ENCODE data around the gene WDR74.

DNA sequence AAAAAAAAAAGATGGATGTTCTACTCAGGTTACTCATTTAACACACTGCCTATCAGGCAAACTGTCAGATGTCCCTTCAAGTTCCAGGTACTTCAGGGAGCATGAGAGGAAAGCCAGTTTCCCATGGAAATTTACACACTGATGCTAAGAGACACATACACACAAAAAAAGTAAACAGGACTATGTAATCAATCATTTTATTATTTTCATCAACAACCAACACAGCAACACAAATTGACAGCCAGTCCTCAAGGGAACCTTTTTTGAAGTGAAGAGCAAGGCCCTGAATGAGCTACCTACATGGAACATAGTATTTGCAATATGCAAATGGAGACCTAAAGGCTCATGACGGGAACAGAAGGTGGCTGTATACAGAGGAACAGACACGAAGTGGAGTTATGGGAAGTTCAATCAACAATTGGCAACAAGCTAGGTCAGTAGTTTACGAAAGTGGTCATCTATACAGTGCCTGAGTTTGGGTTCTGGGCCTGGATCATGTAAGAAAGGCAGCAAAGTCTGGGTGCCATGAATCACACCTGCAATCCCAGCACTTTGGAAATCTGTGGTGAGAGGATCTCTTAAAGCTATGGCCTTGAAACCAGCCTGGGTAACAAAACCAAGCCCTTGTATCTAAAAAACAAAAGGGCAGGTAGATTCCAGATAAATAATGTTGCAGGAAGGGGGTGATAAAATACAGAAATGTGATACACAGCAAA is 12.6 kb upstream of the WDR74 start:
- TF ChIP-seq POLR2A (IDR thresholded peaks at IDR 0.05; ENCODE audit: low read length) (no peak), GATA1 (IDR thresholded peaks at IDR 0.05; ENCODE audit: low read depth, low read length) (no peak)
